ENCODE data around the gene INCA1. TPM values are rescaled to one million over a fixed set of nuclear protein-coding genes. Genes with fewer than 3 reads are reported as not detected.

Gene INCA1
- total and polyA plus RNA-seq, 2 of the 13 experiments (the other 11 are each of a cell fraction or from before 2014, with no cell fraction given) = 0.93 to 2.6 TPM

- TF ChIP-seq ZBED4 (CRISPR knock-in tag; IDR thresholded peaks at IDR 0.05; ENCODE audit: borderline replicate concordance) (peak; percentile 14; the same call in 1 of the 2 replicates), ZNF224 (CRISPR knock-in tag; IDR thresholded peaks at IDR 0.05) (0 out of 2 replicates have a peak, but pooled peaks have one; percentile 7), SCMH1 (CRISPR knock-in tag; IDR thresholded peaks at IDR 0.05; ENCODE audit: borderline replicate concordance) (no peak), ZNF282 (IDR thresholded peaks at IDR 0.05; ENCODE audit: partially characterized antibody) (no peak), SP4 (CRISPR knock-in tag; IDR thresholded peaks at IDR 0.05) (no peak), ZNF460 (CRISPR knock-in tag; IDR thresholded peaks at IDR 0.05; ENCODE audit: borderline replicate concordance) (no peak), ASH2L (IDR thresholded peaks at IDR 0.05; ENCODE audit: insufficient read length, low read depth, low read length) (peak; percentile 12), ZNF142 (CRISPR knock-in tag; IDR thresholded peaks at IDR 0.05) (no peak), ZNF589 (CRISPR knock-in tag; conservative IDR thresholded peaks at IDR 0.05) (no peak), POLR2A (IDR thresholded peaks at IDR 0.05; ENCODE audit: insufficient read depth in 1 of 2, low read depth in 2 of 2, low read length in 2 of 2) (0 out of 4 replicates have a peak, but pooled peaks of 1 of the 2 experiments have one; percentile 57), CBX1 (IDR thresholded peaks at IDR 0.05; ENCODE audit: low read depth) (peak; percentile 5), GATAD1 (CRISPR knock-in tag; IDR thresholded peaks at IDR 0.05) (no peak), PAWR (CRISPR knock-in tag; IDR thresholded peaks at IDR 0.05; ENCODE audit: borderline replicate concordance) (no peak), ZBTB39 (CRISPR knock-in tag; IDR thresholded peaks at IDR 0.05) (no peak), NONO (IDR thresholded peaks at IDR 0.05) (no peak), NONO (CRISPR knock-in tag; conservative IDR thresholded peaks at IDR 0.05) (no peak), CHD4 (IDR thresholded peaks at IDR 0.05; ENCODE audit: borderline replicate concordance, low read length) (no peak), ZNF619 (CRISPR knock-in tag; IDR thresholded peaks at IDR 0.05) (no peak)
These were observed 9.4 kb downstream of the INCA1 start (continued) for GRCh38 chr17:4987767-4988567.

Data from HepG2 (cell line).